Activated naive CD4-positive, alpha-beta T cell treated with anti-CD3 and anti-CD28 coated beads for 36 hours (primary cell): Measurements from ENCODE around the gene TMEM231. TPM values are rescaled to one million over a fixed set of nuclear protein-coding genes. Genes with fewer than 3 reads are reported as not detected.

Experiments
- CTCF ChIA-PET: fragments of 350-600 bp; sonication (Branson Sonifier 250); formaldehyde crosslinking; loops from one replicate; lab custom pipeline; 2021; ENCODE audit warnings: antibody characterized with exemption; lab: Charles Lee
- DNase-seq: peaks from one replicate; pipeline ENCODE4 v3.0.0-alpha.2; 2020
- H3K27ac Mint-ChIP-seq: one replicate; pipeline ENCODE4 v1.8.0; 2021; ENCODE audit warnings: mild to moderate bottlenecking, mixed read lengths
- H3K27me3 Mint-ChIP-seq: one replicate; pipeline ENCODE4 v1.8.0; 2021; ENCODE audit warnings: low read depth, mixed read lengths
- H3K36me3 Mint-ChIP-seq: one replicate; pipeline ENCODE4 v1.8.0; 2021; ENCODE audit warnings: low read depth, mixed read lengths
- H3K4me1 Mint-ChIP-seq: one replicate; pipeline ENCODE4 v1.8.0; 2021; ENCODE audit warnings: low read depth, mixed read lengths
- H3K4me3 Mint-ChIP-seq: one replicate; pipeline ENCODE4 v1.8.0; 2021; ENCODE audit warnings: mild to moderate bottlenecking, moderate library complexity, mixed read lengths
- H3K9me3 Mint-ChIP-seq: one replicate; pipeline ENCODE4 v1.8.0; 2021; ENCODE audit warnings: mixed read lengths
- intact Hi-C: fragments of 100-400 bp; cut with micrococcal nuclease; formaldehyde crosslinking; loops from one replicate; pipeline ENCODE4 v1.15.1; 2023
- total RNA-seq, 2 experiments: library from RNA; stranded (reverse); gene quantifications; one replicate each; pipeline ENCODE4 v1.2.3, GENCODE V29; 2021

The TMEM231 gene
- total RNA-seq, 2 experiments from 2014 or later, result 4.5 to 5.4 TPM

DNA sequence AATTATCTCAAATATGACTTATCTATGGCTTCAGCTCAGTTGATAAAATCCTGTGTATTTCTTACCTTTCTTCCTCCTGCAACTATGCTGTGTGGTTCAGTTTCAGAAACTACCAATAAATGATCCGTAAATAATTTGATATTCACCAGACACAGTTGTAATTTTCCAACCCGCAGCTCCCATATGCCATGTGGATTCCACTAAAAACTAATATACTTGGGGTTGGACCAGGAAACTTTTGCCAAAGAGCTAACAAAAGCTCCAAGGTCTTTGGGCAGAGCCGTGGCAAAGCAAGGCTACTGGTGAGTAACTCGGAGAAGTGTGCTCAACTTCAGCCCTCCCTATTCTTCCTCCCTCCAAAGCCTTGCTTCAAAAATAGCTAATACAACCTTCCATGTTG lies 58.5 kb downstream of the TMEM231 start:
- no peak overlapping the region for H3K4me3 Mint-ChIP-seq
- intact Hi-C loops, result no loop called here
- no peak for DNase-seq
- peaks cover 6% of the 10 kb centered on the region for H3K4me1 Mint-ChIP-seq
- CTCF ChIA-PET, result interaction anchor here (1.2 to 1.5 kb wide), 3 partner anchors 9 to 49 kb away, joined by 3 to 4 read pairs (median 3); no protein-coding TSS in a partner anchor
- no peaks in the 10 kb centered on the region for H3K36me3 Mint-ChIP-seq
- H3K27ac Mint-ChIP-seq, result no peak overlapping the region
- no peaks in the 10 kb centered on the region for H3K9me3 Mint-ChIP-seq
- H3K27me3 Mint-ChIP-seq, result peaks cover 23% of the 10 kb centered on the region

DNA sequence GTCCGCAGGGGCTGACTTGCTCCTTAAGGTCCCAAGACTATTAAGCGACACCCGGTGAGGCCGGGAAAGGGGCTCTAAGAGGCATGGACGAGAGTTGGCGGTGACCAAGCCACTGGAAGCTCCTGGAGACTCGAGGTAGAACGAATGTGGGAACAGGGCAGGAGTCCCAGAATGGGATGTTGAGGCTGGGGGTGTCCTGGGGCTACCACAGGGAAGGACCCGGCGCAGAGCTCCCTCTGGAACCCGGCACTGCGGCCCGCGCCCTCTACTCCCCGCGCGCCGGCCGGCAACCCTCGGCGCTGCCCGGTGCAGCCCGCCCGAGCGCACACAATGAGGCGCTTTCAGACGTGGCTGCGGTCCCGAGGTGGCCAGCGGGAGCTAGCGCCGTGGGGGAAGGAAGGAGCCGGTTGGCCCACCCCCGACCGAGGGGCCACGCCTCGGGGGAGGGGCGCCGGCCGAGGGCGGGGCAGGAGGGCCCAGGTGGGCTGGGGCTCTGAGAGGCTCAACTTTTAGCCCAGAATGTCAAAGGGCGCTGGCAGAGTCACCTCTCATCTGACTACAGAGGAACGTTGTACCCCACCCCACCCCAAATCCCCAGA lies 60.9 kb downstream of the TMEM231 start, which contains the start of gene CHST6:
CHST6 (minus strand) TSS at position 366 of the 599 bp plus-strand sequence. CDS start 15,613 bp downstream, outside the sequence.
- H3K27me3 Mint-ChIP-seq, result peaks cover 20% of the 10 kb centered on the region
- no peaks in the 10 kb centered on the region for H3K9me3 Mint-ChIP-seq
- CTCF ChIA-PET, result interaction anchor here (0.5 to 1.0 kb wide), 3 partner anchors 20 to 86 kb away, joined by 3 to 5 read pairs (median 3); no protein-coding TSS in a partner anchor
- intact Hi-C loops, result no loop called here
- H3K27ac Mint-ChIP-seq, result no peak within 1 kb of the TSS
- peaks cover 6% of the 10 kb centered on the region for H3K4me1 Mint-ChIP-seq
- H3K4me3 Mint-ChIP-seq, result peak within 1 kb of the TSS; percentile 58
- DNase-seq, result no peak
- no peaks in the 10 kb centered on the region for H3K36me3 Mint-ChIP-seq

DNA sequence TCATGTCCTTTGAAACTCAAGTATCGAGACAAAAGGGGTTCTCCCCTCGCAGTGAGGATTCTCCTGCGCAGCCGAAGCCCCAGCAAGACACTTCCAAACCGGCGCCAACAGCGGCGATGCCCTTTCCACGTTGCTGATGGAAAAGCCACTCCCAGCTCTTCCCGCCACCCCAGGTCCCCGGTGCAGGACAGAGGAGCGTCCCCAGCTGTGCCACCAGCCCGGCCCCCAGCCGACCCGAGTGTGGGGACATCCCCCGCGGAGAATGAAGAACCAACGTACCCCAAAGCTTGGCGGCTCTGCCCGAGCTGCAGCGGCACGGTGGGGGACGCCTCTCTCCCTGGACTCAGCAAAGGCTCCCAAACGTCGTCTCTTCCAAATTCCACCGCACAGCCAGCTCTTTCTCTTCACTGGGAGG lies 61.4 kb downstream of the TMEM231 start:
- no peak for DNase-seq
- CTCF ChIA-PET, result interaction anchor here (0.9 to 1.0 kb wide), 2 partner anchors 20 to 22 kb away, joined by 3 read pairs; no protein-coding TSS in a partner anchor
- Mint-ChIP-seq H3K4me3 (peak overlapping the region; percentile 58), H3K9me3 (no peaks in the 10 kb centered on the region), H3K27me3 (peaks cover 20% of the 10 kb centered on the region), H3K27ac (no peak overlapping the region), H3K4me1 (peaks cover 6% of the 10 kb centered on the region), H3K36me3 (no peaks in the 10 kb centered on the region)
- intact Hi-C loops, result no loop called here

- Mint-ChIP-seq H3K4me3 (no peak overlapping the region), H3K27ac (no peak overlapping the region), H3K27me3 (peaks cover 20% of the 10 kb centered on the region), H3K36me3 (no peaks in the 10 kb centered on the region), H3K4me1 (peaks cover 6% of the 10 kb centered on the region), H3K9me3 (no peaks in the 10 kb centered on the region)
- CTCF ChIA-PET, result interaction anchor here (1.0 kb wide), 1 partner anchor 19 kb away, joined by 3 read pairs; no protein-coding TSS in a partner anchor
- intact Hi-C loops, result no loop called here
- DNase-seq, result no peak
These were observed 61.9 kb downstream of the TMEM231 start for GRCh38 chr16:75494184-75494583.

DNA sequence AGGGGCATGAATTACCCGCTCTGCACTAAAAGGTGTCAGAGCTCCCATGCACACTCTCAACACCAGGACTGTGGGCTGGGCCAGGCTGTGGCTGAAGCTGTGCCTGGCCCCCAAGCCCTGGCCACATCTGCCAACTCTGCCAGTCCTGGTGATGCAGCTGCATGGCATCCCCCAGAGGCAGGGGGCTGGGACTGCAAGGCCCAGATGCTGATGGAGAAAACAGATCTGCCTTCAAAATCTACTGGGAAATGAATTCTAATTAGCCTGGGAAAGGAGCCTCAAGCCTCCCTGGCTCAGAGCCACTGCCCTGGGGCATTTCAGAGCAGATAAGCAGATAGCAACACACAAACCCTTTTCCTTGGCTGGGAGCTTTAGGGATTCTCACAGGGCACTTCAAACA lies 64.2 kb downstream of the TMEM231 start:
- intact Hi-C loops, result no loop called here
- DNase-seq, result no peak
- Mint-ChIP-seq H3K4me1 (peaks cover 6% of the 10 kb centered on the region), H3K4me3 (no peak overlapping the region), H3K27me3 (peaks cover 29% of the 10 kb centered on the region), H3K27ac (no peak overlapping the region), H3K36me3 (no peaks in the 10 kb centered on the region), H3K9me3 (no peaks in the 10 kb centered on the region)
- CTCF ChIA-PET, result interaction anchor here (1.5 kb wide), 1 partner anchor 258 kb away, joined by 3 read pairs; no protein-coding TSS in a partner anchor

DNA sequence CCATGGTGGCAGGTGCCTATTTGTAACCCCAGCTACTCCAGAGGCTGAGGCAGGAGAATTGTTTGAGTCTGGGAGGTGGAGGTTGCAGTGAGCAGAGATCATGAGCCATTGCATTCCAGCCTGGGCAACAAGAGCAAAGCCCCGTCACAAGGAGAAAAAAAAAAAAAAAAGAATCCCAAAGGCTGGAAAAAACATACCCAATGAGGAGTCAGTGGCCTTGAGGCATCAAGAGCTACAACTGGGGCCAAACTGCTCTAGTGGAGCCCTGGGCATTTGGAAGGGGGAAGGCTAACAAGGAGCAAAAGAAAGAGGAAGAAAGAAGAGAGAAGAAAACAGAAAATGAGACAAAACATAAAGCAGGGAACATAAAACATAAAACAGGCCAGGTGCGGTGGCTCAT lies 67.7 kb downstream of the TMEM231 start:
- H3K4me1 Mint-ChIP-seq, result peaks cover 1% of the 10 kb centered on the region
- CTCF ChIA-PET, result interaction anchor here (1.3 kb wide), 1 partner anchor 17 kb away, joined by 3 read pairs; no protein-coding TSS in a partner anchor

More for the DNA sequence above, 67.7 kb downstream of the TMEM231 start:
- Mint-ChIP-seq H3K4me3 (no peak overlapping the region), H3K27ac (no peak overlapping the region), H3K27me3 (peaks cover 17% of the 10 kb centered on the region), H3K36me3 (no peaks in the 10 kb centered on the region), H3K9me3 (no peaks in the 10 kb centered on the region)
- no peak for DNase-seq
- intact Hi-C loops, result no loop called here

Other genes starting within 250 kb of the TMEM231 start
- 10 to 100 TPM; 37.2 to 44.1 TPM for gene CFDP1, start 122.7 kb downstream of the TMEM231 start, total RNA-seq
- gene TMEM170A, start 91.6 kb downstream of the TMEM231 start, total RNA-seq, result 10 to 100 TPM; 18.8 to 19.0 TPM
- gene CHST6, start 60.8 kb downstream of the TMEM231 start, total RNA-seq, result not detected
- under 1 TPM in 1 of 2 experiments, not detected in 1; 0.10 TPM for gene CHST5, start 20.1 kb downstream of the TMEM231 start, total RNA-seq
- 10 to 100 TPM; 63.3 to 66.8 TPM for gene GABARAPL2, start 10.1 kb upstream of the TMEM231 start, total RNA-seq
- 10 to 100 TPM; 45.3 to 47.5 TPM for gene ADAT1, start 67.0 kb upstream of the TMEM231 start, total RNA-seq
- gene KARS1, start 91.4 kb upstream of the TMEM231 start, total RNA-seq, result 100 to 1,000 TPM; 371 to 385 TPM
- gene TERF2IP, start 91.5 kb upstream of the TMEM231 start, total RNA-seq, result 10 to 100 TPM; 78.6 to 79.0 TPM
- not detected for gene CPHXL2, start 120.8 kb upstream of the TMEM231 start, total RNA-seq
- gene DUXB, start 145.2 kb upstream of the TMEM231 start, total RNA-seq, result not detected
- gene CPHXL, start 170.2 kb upstream of the TMEM231 start, total RNA-seq, result not detected